NCI-H2107 (cell line): ENCODE measurements around the gene NLRC5.
"Not testable (repeated sequence)": the region's sequence is repeated elsewhere in the genome, so short reads cannot be mapped to it uniquely, and the experiment has no call there.

Experiments
- DNase-seq: peaks from one replicate; lab custom pipeline; 2025; lab: John Stamatoyannopoulos, UW

Gene NLRC5

DNA sequence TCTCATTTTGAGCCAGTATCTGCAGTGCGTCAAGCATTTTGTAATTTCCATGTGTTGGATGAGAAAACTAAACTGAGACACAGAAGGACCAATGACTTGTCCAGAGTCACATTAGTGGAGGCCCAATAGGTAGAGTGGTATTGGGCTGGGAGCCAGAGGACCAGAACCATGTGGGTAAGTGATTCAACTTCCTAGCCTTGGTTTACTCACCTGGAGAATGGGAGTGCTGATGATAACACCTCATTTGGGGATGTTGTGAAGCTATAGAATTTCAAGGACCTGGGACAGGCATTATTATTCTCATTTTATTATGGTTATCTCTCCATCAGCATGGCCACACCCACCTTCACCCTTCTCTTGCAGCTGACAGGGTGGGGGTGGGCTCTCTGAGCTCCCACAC is 111.1 kb downstream of the NLRC5 start:
- no peak for DNase-seq

- no peak for DNase-seq
These were observed 113.8 kb downstream of the NLRC5 start for GRCh38 chr16:57102888-57103851.

DNA sequence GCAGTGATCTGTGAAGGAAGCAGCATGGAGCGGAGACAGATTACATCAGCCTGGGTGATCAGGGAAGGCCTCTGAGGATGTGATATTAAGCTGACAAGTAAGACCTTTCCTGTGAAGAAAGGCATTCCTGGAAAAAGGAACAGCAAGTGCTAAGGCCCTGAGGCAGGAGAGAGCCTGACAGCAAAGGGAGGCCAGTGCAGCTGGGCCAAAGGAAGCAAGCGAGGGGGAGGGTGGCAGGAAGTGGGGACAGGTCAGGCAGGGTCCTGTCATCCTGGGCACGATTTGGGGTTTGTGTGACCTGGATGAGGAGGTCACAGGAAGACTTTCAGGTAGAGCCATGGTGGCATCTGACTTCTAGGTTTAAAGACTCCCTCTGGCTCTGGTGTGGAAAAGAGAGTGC is 115.3 kb downstream of the NLRC5 start:
- no peak for DNase-seq

GRCh38 chr16:57105184-57105583 is 115.8 kb downstream of the NLRC5 start:
- no peak for DNase-seq

- no peak for DNase-seq
These were observed 117.4 kb downstream of the NLRC5 start for GRCh38 chr16:57106767-57107166.

DNA sequence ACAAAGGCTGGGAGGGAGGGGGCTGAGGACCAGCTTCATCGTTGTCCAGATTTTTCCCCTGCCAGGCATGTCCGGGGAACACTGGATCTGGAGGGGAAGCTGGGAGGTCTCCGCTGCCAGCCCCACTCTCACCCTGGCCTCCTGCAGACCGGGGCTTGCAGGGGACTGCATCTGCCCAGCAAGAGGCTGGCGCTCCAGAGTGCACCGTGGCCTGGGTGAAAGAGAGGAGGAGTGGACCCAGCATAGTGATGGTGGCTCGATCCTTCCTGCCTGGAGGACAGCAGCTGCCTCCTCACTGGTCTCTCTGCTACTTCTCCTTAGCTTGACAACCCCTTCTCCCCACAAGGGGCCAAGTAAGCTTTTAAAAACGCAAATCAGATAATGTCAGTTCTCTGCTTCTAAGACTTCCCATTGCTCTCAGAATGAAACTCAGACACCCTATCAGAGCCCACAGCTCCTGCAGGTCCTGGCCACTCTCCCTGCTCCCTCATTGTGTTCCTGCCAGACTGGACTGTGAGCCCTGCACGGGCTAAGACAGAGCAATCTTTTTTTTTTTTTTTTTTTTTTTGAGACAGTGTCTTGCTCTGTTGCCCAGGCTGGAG is 118.1 kb downstream of the NLRC5 start:
- no peak for DNase-seq

DNA sequence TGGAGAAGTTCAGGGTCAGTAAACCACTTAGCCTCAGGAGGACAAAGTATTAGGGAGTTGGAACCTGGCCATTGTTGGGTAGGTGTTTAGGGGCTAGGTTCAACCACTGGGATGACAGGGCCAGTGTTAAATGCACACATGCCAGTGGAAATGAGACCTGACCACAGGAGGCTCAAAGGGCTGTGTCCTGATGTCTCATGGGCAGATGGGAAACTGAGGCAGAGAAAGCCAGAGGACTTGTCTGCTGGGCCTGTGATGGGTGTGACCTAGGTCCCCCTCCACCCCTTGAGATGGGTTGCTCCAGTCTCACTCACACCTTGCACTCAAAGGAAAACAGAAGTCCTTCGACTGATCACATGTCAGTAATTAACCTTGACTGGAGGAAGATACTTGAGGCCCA is 119.1 kb downstream of the NLRC5 start:
- DNase-seq = no peak

DNA sequence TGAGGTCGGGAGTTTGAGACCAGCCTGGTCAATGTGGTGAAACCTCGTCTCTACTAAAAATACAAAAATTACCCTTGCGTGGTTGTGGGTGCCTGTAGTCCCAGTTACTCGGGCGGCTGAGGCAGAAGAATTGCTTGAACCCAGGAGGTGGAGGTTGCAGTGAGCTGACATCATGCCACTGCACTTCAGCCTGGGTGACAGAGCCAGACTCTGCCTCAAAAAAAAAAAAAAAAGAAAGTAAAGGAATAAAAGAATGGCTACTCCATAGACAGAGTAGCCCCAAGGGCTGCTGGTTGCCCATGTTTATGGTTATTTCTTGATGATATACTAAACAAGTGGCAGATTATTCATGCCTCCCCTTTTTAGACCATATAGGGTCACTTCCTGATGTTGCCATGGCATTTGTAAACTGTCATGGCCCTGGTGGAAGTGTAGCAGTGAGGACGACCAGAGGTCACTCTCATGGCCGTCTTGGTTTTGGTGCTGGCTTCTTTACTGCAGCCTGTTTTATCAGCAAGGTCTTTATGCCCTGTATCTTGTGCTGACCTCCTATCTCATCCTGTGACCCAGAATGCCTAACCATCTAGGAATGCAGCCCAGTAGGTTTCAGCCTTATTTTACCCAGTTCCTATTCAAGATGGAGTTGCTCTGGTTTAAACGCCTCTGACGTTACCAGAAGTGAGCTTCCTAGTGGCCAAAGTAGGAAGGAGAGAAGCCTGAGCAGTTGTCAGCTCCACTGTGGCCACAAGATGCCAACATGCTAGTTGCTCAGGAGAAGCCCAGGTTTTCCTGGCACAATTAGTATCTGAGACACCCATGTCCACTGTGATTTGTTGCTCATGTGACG is 120.1 kb downstream of the NLRC5 start:
- DNase-seq = not testable (repeated sequence)

DNA sequence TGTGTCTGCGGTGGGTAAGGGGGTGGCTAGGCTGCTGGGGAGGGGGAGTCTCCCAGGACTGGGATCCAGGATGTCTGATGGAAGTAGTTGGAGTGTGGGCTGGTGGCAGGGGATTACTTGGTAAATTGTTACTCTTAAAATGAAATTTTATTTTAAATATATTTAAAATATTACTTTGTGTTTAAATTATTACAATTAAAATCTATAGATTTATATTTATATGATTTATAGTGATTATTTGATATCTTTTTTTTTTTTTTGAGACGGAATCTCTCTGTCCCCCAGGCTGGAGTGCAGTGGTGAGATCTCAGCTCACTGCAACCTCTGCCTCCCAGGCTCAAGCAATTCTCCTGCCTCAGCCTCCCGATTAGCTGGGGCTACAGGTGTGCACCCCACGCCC is 121.6 kb downstream of the NLRC5 start:
- no peak for DNase-seq

GRCh38 chr16:57111420-57111819 is 122.1 kb downstream of the NLRC5 start:
- DNase-seq = no peak

- no peak for DNase-seq
These were observed 123.2 kb downstream of the NLRC5 start for GRCh38 chr16:57112403-57113041.

DNA sequence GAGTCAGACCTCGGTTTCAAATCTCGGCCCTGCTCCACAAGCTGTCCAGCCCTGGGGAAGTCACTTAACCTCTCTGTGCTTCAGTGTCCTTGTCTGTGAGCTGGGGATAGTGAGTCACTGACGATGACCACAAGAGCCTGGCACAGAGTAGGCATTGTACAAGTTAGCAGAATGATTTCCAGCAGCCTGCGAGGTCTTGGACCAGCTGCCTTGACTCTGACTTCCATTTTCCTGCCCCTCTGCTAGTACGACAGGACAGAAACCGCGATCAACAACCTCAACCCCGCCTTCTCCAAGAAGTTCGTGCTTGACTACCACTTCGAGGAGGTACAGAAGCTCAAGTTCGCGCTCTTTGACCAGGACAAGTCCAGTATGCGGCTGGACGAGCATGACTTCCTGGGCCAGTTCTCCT is 123.7 kb downstream of the NLRC5 start:
- no peak for DNase-seq

- no peak for DNase-seq
These were observed 124.3 kb downstream of the NLRC5 start for GRCh38 chr16:57113664-57114063.

DNA sequence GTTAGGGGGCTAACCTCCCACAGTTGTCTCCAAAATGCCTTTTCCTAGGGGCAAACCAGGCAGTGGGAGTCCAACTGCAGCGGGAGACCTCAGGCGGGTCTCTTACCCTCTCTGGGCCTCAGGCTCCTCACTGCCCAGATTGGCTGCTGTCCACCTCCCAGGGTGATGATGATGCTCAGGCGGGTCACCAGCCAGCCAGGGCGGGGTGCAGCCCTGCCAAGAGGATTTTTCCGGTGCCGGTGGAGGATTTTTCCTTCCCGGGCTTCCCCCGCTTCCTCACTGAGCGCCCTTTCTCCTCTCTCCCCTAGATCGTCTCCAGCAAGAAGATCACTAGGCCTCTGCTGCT is 125.8 kb downstream of the NLRC5 start:
- DNase-seq = no peak

DNA sequence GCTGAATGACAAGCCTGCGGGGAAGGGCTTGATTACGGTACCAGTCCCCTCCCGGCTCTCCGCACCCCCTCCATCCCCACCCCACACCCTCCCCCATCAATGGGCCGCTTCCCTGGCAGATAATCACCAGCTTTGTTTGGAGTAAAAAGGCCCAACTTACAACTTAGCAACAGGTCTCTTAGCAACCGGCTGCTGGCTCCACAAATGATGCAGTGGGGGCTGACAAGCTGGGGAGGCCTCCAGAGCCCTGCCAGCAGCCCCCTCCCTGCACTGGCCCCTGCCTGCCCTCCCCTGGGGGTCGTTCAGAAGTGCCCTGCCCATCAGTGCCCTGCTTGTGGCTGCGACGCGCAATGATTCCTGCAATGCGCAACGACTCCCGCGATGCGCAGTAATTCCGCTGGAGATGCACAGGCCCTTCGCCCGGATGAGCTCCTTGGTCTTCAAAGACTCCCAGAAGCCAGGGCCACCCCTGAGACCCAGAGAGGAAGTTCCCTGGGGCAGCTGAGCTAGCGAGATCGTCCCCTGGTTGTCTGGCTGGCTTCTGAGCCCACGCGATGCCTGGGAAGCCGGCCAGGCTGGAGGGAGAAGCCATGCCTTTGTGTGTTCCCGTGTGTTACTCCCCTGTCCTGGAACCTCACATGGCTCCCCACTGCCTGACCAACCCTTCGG is 126.3 kb downstream of the NLRC5 start:
- DNase-seq = no peak

GRCh38 chr16:57118461-57119084 is 129.2 kb downstream of the NLRC5 start:
- DNase-seq = no peak

- no peak for DNase-seq
These were observed 134.0 kb downstream of the NLRC5 start for GRCh38 chr16:57123216-57123973.

- no peak for DNase-seq
These were observed 134.8 kb downstream of the NLRC5 start for GRCh38 chr16:57123974-57124674.

DNA sequence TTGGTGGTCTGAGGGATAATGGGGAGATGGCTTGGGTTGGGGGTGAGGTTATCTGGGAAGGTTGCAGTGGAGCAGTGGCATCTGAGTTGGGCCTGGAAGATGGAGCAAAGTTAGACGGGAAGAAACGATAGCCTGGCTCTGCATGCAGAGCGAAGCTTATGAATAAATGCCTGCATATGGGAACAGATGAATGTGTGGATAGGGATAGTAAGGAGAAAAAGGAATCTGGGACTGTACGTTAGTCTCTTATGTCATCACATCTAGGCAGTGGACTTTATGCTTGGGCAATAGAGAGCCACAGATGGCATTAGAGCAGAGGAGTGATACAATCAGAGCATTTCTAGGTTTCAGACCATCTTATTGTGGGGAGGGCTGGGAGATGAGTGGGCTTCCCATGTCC is 136.0 kb downstream of the NLRC5 start:
- DNase-seq = no peak

GRCh38 chr16:57125969-57126368 is 136.6 kb downstream of the NLRC5 start:
- no peak for DNase-seq
